ENCODE data around the gene RBKS.
"Not testable (repeated sequence)": the region's sequence is repeated elsewhere in the genome, so short reads cannot be mapped to it uniquely, and the experiment has no call there.

The RBKS gene

DNA sequence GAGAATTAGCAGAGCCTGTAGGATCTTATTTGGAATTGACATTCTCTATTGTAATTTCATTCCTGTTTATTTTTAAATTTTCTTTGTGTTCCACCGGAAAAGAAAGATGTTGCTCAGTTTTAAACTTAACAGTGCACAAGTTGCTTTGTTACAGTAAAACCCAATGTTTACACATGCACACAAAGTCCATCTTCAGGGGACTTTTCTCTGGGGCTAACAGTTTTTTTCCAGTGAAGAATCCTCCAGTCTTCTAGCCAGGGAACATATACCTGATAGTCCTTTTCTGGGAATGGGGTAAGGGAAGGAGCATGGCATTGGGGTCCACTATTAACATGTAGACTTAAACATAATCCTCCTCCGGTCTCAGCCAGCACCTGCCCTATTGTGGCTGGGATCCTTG, 143.9 kb downstream of the RBKS start:
- TF ChIP-seq CTCF (IDR thresholded peaks at IDR 0.05; ENCODE audit: low read depth, low read length): no peak
- TF ChIP-seq EZH2phosphoT487 (IDR thresholded peaks at IDR 0.05; ENCODE audit: low read depth): no peak
- Histone ChIP-seq H3K27ac (ENCODE audit: low read length) (no peak overlapping the region), H3K4me2 (ENCODE audit: low read length) (no peak overlapping the region), H4K20me1 (ENCODE audit: insufficient read depth, low read length) (no peaks in the 10 kb centered on the region), H3K4me1 (ENCODE audit: low read length) (no peaks in the 10 kb centered on the region), H3K9ac (ENCODE audit: low read length) (no peak overlapping the region), H3K36me3 (replicated peaks; ENCODE audit: low read depth, low read length) (no peaks in the 10 kb centered on the region), H3K9me3 (ENCODE audit: insufficient read depth, low read length) (no peaks in the 10 kb centered on the region), H3K27me3 (ENCODE audit: low read depth, low read length) (peaks cover 21% of the 10 kb centered on the region), H3K79me2 (ENCODE audit: low read length) (no peaks in the 10 kb centered on the region), H2AFZ (ENCODE audit: low read depth, low read length) (no peak overlapping the region), H3K4me3 (ENCODE audit: low read length) (no peak overlapping the region)

DNA sequence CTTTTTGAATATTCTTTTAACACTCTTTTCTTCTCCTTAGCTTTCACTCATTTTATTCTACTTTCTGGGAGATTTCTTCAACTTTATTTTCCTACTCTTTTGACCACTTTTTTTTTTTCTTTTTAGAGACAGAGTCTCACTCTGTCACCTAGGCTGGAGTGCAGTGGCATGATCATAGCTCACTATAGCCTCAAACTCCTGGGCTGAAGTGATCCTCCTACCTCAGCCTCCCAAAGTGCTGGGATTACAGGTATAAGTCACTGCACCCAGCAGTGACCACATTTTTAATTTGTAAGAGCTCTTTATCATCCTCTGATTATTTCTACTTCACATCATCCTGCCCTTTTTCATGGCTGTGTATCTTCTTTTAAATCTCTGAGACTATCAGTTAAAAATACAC, 144.7 kb downstream of the RBKS start:
- H3K9ac ChIP-seq (ENCODE audit: low read length); H3K4me1 ChIP-seq (ENCODE audit: low read length); H3K9me3 ChIP-seq (ENCODE audit: insufficient read depth, low read length); H4K20me1 ChIP-seq (ENCODE audit: insufficient read depth, low read length); H3K4me2 ChIP-seq (ENCODE audit: low read length); H2AFZ ChIP-seq (ENCODE audit: low read depth, low read length); H3K79me2 ChIP-seq (ENCODE audit: low read length); H3K36me3 ChIP-seq (replicated peaks; ENCODE audit: low read depth, low read length); H3K27ac ChIP-seq (ENCODE audit: low read length); H3K4me3 ChIP-seq (ENCODE audit: low read length): not testable (repeated sequence)
- H3K27me3 ChIP-seq (ENCODE audit: low read depth, low read length): peaks cover 21% of the 10 kb centered on the region

- no peak overlapping the region for H3K4me2 ChIP-seq (ENCODE audit: low read length)
- H3K4me3 ChIP-seq (ENCODE audit: low read length): no peak overlapping the region
- H2AFZ ChIP-seq (ENCODE audit: low read depth, low read length): no peak overlapping the region
- H3K9me3 ChIP-seq (ENCODE audit: insufficient read depth, low read length): no peaks in the 10 kb centered on the region
- peaks cover 2% of the 10 kb centered on the region for H3K27me3 ChIP-seq (ENCODE audit: low read depth, low read length)
- H3K36me3 ChIP-seq (replicated peaks; ENCODE audit: low read depth, low read length): no peaks in the 10 kb centered on the region
- H3K79me2 ChIP-seq (ENCODE audit: low read length): no peaks in the 10 kb centered on the region
- H4K20me1 ChIP-seq (ENCODE audit: insufficient read depth, low read length): no peaks in the 10 kb centered on the region
- H3K9ac ChIP-seq (ENCODE audit: low read length): no peak overlapping the region
- H3K27ac ChIP-seq (ENCODE audit: low read length): no peak overlapping the region
- no peaks in the 10 kb centered on the region for H3K4me1 ChIP-seq (ENCODE audit: low read length)
- no peak for TF ChIP-seq CTCF (IDR thresholded peaks at IDR 0.05; ENCODE audit: low read depth, low read length)
Measured at GRCh38 chr2:27742571-27742970, 147.6 kb downstream of the RBKS start.

- Histone ChIP-seq H2AFZ (ENCODE audit: low read depth, low read length) (no peak overlapping the region), H3K27ac (ENCODE audit: low read length) (no peak overlapping the region), H3K4me2 (ENCODE audit: low read length) (no peak overlapping the region), H3K9ac (ENCODE audit: low read length) (no peak overlapping the region), H3K9me3 (ENCODE audit: insufficient read depth, low read length) (no peaks in the 10 kb centered on the region), H3K79me2 (ENCODE audit: low read length) (no peaks in the 10 kb centered on the region), H3K4me1 (ENCODE audit: low read length) (no peaks in the 10 kb centered on the region), H3K27me3 (ENCODE audit: low read depth, low read length) (no peaks in the 10 kb centered on the region; the same call in none of the 2 replicates), H4K20me1 (ENCODE audit: insufficient read depth, low read length) (no peaks in the 10 kb centered on the region), H3K36me3 (replicated peaks; ENCODE audit: low read depth, low read length) (no peaks in the 10 kb centered on the region), H3K4me3 (ENCODE audit: low read length) (no peak overlapping the region)
- TF ChIP-seq CTCF (IDR thresholded peaks at IDR 0.05; ENCODE audit: low read depth, low read length) (no peak), EZH2phosphoT487 (IDR thresholded peaks at IDR 0.05; ENCODE audit: low read depth) (no peak)
Measured at GRCh38 chr2:27741673-27742072, 148.5 kb downstream of the RBKS start.

GRCh38 chr2:27739058-27739373, 151.2 kb downstream of the RBKS start:
- Histone ChIP-seq H3K27ac (ENCODE audit: low read length) (no peak overlapping the region), H3K9ac (ENCODE audit: low read length) (no peak overlapping the region), H4K20me1 (ENCODE audit: insufficient read depth, low read length) (no peaks in the 10 kb centered on the region), H2AFZ (ENCODE audit: low read depth, low read length) (no peak overlapping the region), H3K4me1 (ENCODE audit: low read length) (no peaks in the 10 kb centered on the region), H3K36me3 (replicated peaks; ENCODE audit: low read depth, low read length) (no peaks in the 10 kb centered on the region), H3K4me3 (ENCODE audit: low read length) (no peak overlapping the region), H3K9me3 (ENCODE audit: insufficient read depth, low read length) (no peaks in the 10 kb centered on the region), H3K27me3 (ENCODE audit: low read depth, low read length) (no peaks in the 10 kb centered on the region), H3K4me2 (ENCODE audit: low read length) (no peak overlapping the region), H3K79me2 (ENCODE audit: low read length) (no peaks in the 10 kb centered on the region)
- TF ChIP-seq CTCF (IDR thresholded peaks at IDR 0.05; ENCODE audit: low read depth, low read length) (no peak), EZH2phosphoT487 (IDR thresholded peaks at IDR 0.05; ENCODE audit: low read depth) (no peak)
